ENCODE data around the gene TMCO1.

GRCh38 chr1:165699577-165699976 lies 69.1 kb downstream of the TMCO1 start:
- TF ChIP-seq CTCF (conservative IDR thresholded peaks at IDR 0.05; ENCODE audit: low read depth, low read length) (no peak), EZH2 (IDR thresholded peaks at IDR 0.05; ENCODE audit: low read length, unreplicated experiment) (no peak)

Data from PC-3 (cell line).